ENCODE measurements around the gene TUBGCP5.

Gene TUBGCP5

GRCh38 chr15:22952796-22953579, 86.4 kb downstream of the TUBGCP5 start:
- DNase-seq (ENCODE audit: low spot score) = peak; percentile 78

- peak; percentile 46 for DNase-seq (ENCODE audit: low spot score)
Measured at GRCh38 chr15:22951381-22952280, 87.7 kb downstream of the TUBGCP5 start.

- DNase-seq (ENCODE audit: low spot score) = no peak
Measured at GRCh38 chr15:22951031-22951380, 88.4 kb downstream of the TUBGCP5 start.

GRCh38 chr15:22950256-22950990, 88.9 kb downstream of the TUBGCP5 start:
- peak; percentile 49 for DNase-seq (ENCODE audit: low spot score)
